GM19193 (cell line): Measurements from ENCODE around the gene RAPGEF2.

ENCODE experiments used
- POLR2A ChIP-seq: IDR thresholded peaks from 4 replicates; pipeline ENCODE4 v1.6.1; 2011; ENCODE audit not compliant: insufficient read depth, insufficient read length; ENCODE audit errors: extremely low read depth

The RAPGEF2 gene

GRCh38 chr4:159175085-159175988 lies 72.5 kb downstream of the RAPGEF2 start:
- no peak for TF ChIP-seq POLR2A

- no peak for TF ChIP-seq POLR2A
Measured at GRCh38 chr4:159175989-159176375, 73.1 kb downstream of the RAPGEF2 start.

- TF ChIP-seq POLR2A = no peak
Measured at GRCh38 chr4:159177265-159178150, 74.6 kb downstream of the RAPGEF2 start.

GRCh38 chr4:159178151-159178546 lies 75.3 kb downstream of the RAPGEF2 start:
- TF ChIP-seq POLR2A = no peak

- TF ChIP-seq POLR2A = no peak
Measured at GRCh38 chr4:159178979-159179969, 76.4 kb downstream of the RAPGEF2 start.

GRCh38 chr4:159185591-159186023 lies 82.7 kb downstream of the RAPGEF2 start:
- TF ChIP-seq POLR2A = no peak

- TF ChIP-seq POLR2A = no peak
Measured at GRCh38 chr4:159188646-159189045, 85.8 kb downstream of the RAPGEF2 start.

- TF ChIP-seq POLR2A = no peak
Measured at GRCh38 chr4:159190651-159191050, 87.8 kb downstream of the RAPGEF2 start.

- no peak for TF ChIP-seq POLR2A
Measured at GRCh38 chr4:159191989-159192388, 89.1 kb downstream of the RAPGEF2 start.

GRCh38 chr4:159193046-159193620 lies 90.3 kb downstream of the RAPGEF2 start:
- no peak for TF ChIP-seq POLR2A

- no peak for TF ChIP-seq POLR2A
Measured at GRCh38 chr4:159195361-159195769, 92.5 kb downstream of the RAPGEF2 start.

- no peak for TF ChIP-seq POLR2A
Measured at GRCh38 chr4:159197260-159197884, 94.5 kb downstream of the RAPGEF2 start.

GRCh38 chr4:159197885-159198269 lies 95.0 kb downstream of the RAPGEF2 start:
- TF ChIP-seq POLR2A = no peak

- TF ChIP-seq POLR2A = no peak
Measured at GRCh38 chr4:159199826-159200225, 96.9 kb downstream of the RAPGEF2 start.

GRCh38 chr4:159201168-159201567 lies 98.3 kb downstream of the RAPGEF2 start:
- TF ChIP-seq POLR2A = no peak
